ENCODE data around the gene POLE.

Gene POLE

GRCh38 chr12:132686825-132687210, 324 bp downstream of the POLE start:
- DNase-seq = no peak

- no peak for DNase-seq
These were observed 1.7 kb downstream of the POLE start for GRCh38 chr12:132685400-132685799.

- DNase-seq = no peak
These were observed 9.7 kb downstream of the POLE start for GRCh38 chr12:132677492-132677891.

- DNase-seq = no peak
These were observed 11.2 kb downstream of the POLE start for GRCh38 chr12:132675757-132676432.

- no peak for DNase-seq
These were observed 12.6 kb downstream of the POLE start for GRCh38 chr12:132674561-132674960.

- DNase-seq = no peak
These were observed 13.6 kb downstream of the POLE start for GRCh38 chr12:132673288-132674179.

GRCh38 chr12:132672678-132673077, 14.5 kb downstream of the POLE start:
- DNase-seq = no peak

GRCh38 chr12:132672116-132672515, 15.0 kb downstream of the POLE start:
- DNase-seq = no peak

GRCh38 chr12:132669166-132669879, 17.8 kb downstream of the POLE start:
- no peak for DNase-seq

- DNase-seq = no peak
These were observed 18.7 kb downstream of the POLE start for GRCh38 chr12:132668191-132669088.

GRCh38 chr12:132665794-132666193, 21.3 kb downstream of the POLE start:
- DNase-seq = no peak

GRCh38 chr12:132665149-132665491, 22.0 kb downstream of the POLE start:
- no peak for DNase-seq

GRCh38 chr12:132664206-132665148, 22.7 kb downstream of the POLE start:
- DNase-seq = no peak

- DNase-seq = no peak
These were observed 24.0 kb downstream of the POLE start for GRCh38 chr12:132662901-132663755.

- DNase-seq = no peak
These were observed 25.2 kb downstream of the POLE start for GRCh38 chr12:132661972-132662371.

- DNase-seq = no peak
These were observed 26.1 kb downstream of the POLE start for GRCh38 chr12:132660996-132661395.

- no peak for DNase-seq
These were observed 27.1 kb downstream of the POLE start for GRCh38 chr12:132660052-132660451.

GRCh38 chr12:132659146-132659545, 28.0 kb downstream of the POLE start:
- DNase-seq = no peak
